Heart right ventricle (tissue), 16 donors: ENCODE measurements around the gene ZBTB5. TPM values are rescaled to one million over a fixed set of nuclear protein-coding genes. Genes with fewer than 3 reads are reported as not detected.

Experiments used
- ATAC-seq, 8 donors: fragments of 200-7000 bp; cut with Tn5 transposase; one replicate each; pipeline ENCODE4 v1.9.1; 2020; ENCODE audit warnings: mild to moderate bottlenecking in 8 of 8, moderate library complexity in 8 of 8, moderate number of reproducible peaks in 1 of 8
- DNase-seq, 2 donors: peaks; one replicate each; pipeline ENCODE4 v3.0.0-alpha.2; 2020
- H3K27ac ChIP-seq, 10 donors: fragments of 200-600 bp; sonication (generic) in 2 of 10; one replicate each; pipeline versions ENCODE4 v1.5.0 to v1.8.0; 2020 to 2022; ENCODE audit warnings: mild to moderate bottlenecking in 3 of 10
- H3K27me3 ChIP-seq, 7 donors: fragments of 200-600 bp; one replicate each; pipeline ENCODE4 v1.8.0; 2021 to 2022; ENCODE audit warnings: mild to moderate bottlenecking in 2 of 7
- H3K36me3 ChIP-seq, 9 donors: fragments of 200-600 bp; sonication (generic) in 1 of 9; one replicate each; pipeline versions ENCODE4 v1.5.0 to v1.8.0; 2020 to 2022; ENCODE audit warnings: mild to moderate bottlenecking in 2 of 9
- H3K4me1 ChIP-seq, 9 donors: fragments of 200-600 bp; sonication (generic) in 1 of 9; one replicate each; pipeline versions ENCODE4 v1.5.0 to v1.8.0; 2020 to 2022; ENCODE audit warnings: mild to moderate bottlenecking in 4 of 9
- H3K4me3 ChIP-seq, 10 donors: fragments of 200-600 bp; sonication (generic) in 2 of 10; one replicate each; pipeline versions ENCODE4 v1.5.0 to v1.8.0; 2020 to 2022; ENCODE audit warnings: mild to moderate bottlenecking in 7 of 10, moderate library complexity in 2 of 10
- H3K9me3 ChIP-seq, 11 donors: fragments of 200-600 bp in 10 of 11; sonication (generic) in 2 of 11; one replicate each; pipeline versions ENCODE4 v1.5.0 to v1.8.0; 2013 to 2022; ENCODE audit warnings: mild to moderate bottlenecking in 2 of 11, control low read depth in 1 of 11, moderate library complexity in 1 of 11
- WGBS, 2 donors: extraction: QIAGEN DNeasy Blood & Tissue Kit; methylation state at CpG; one replicate each; pipeline ENCODE4 v1.1.7; 2013; ENCODE audit warnings: inconsistent platforms in 1 of 2; 5-methylcytosine and 5-hydroxymethylcytosine counted together
- intact Hi-C, 10 donors: fragments of 100-400 bp; cut with DNase I; formaldehyde crosslinking; loops; one replicate each; pipeline versions ENCODE4 v1.11.1 to v1.14.2; 2022
- polyA plus RNA-seq, 2 donors: library from polyadenylated mRNA; stranded (reverse); fragments of 200-250 nt; gene quantifications; one replicate each; pipeline ENCODE4 v1.2.3, GENCODE V29; 2013
- total RNA-seq, 10 donors: library from RNA; stranded (reverse); fragmentation: NEBNext Ultra II Directional in 3 of 10; extraction: Animal tissue kit (Norgen Biotek cat#: 25700) in 3 of 10; gene quantifications; one replicate each; pipeline versions ENCODE4 v1.2.1 to v1.2.4, GENCODE V29; 2021 to 2023
- TF ChIP-seq, protein P1 (sequence below), 9 donors: fragments of 200-600 bp; sonication (generic) in 2 of 9; IDR thresholded peaks; one replicate each; pipeline versions ENCODE4 v1.5.0 to v1.8.0; 2021 to 2022; ENCODE audit warnings: antibody characterized with exemption in 9 of 9, mild to moderate bottlenecking in 5 of 9, moderate library complexity in 1 of 9
- donor health status: Arrhythmogenic right ventricular cardiomyopathy.
- donor health status: ischemic (EF 13 %, LVEDD 7.1; RV severe dilation, severe dysfunction).
- donor health status: healthy with polysubstance abuse.
- donor health status: DM: no; HTN: yes; CAD: no.
- donor health status: DM: no; HTN: no; CAD: no.
- donor health status: ischemic (EF 25% LVEDD 6.9; RV normal size, moderate dysfunction).
- donor health status: ischemic (EF 25% LVEDD 5.7; RV mildly dilated, moderate dysfunction).
- donor health status: healthy.
- donor health status: DM: yes; HTN: yes; CAD: no.
- donor health status: Ischemic cardiomyopathy.
- donor health status: ischemic (EF 35%, LVEDD 5.7; RV mildly dilated, moderate dysfunction).
- donor health status: nonischemic (EF 11% LVEDD 7.7; RV severe dilation, severe dysfunction).
- donor health status: DM: yes; HTN: yes; CAD: no.
- donor health status: PGD.
- donor health status: ischemic (EF 29% LVEDD 5.4; RV normal size, mild dysfunction).
- donor health status: nonischemic (EF 23%, LVEDD 6.1; RV moderate dilation, normal function).

Gene ZBTB5
- total and polyA plus RNA-seq, 12 donors = 2.1 to 7.5 (median 6.3) TPM

DNA sequence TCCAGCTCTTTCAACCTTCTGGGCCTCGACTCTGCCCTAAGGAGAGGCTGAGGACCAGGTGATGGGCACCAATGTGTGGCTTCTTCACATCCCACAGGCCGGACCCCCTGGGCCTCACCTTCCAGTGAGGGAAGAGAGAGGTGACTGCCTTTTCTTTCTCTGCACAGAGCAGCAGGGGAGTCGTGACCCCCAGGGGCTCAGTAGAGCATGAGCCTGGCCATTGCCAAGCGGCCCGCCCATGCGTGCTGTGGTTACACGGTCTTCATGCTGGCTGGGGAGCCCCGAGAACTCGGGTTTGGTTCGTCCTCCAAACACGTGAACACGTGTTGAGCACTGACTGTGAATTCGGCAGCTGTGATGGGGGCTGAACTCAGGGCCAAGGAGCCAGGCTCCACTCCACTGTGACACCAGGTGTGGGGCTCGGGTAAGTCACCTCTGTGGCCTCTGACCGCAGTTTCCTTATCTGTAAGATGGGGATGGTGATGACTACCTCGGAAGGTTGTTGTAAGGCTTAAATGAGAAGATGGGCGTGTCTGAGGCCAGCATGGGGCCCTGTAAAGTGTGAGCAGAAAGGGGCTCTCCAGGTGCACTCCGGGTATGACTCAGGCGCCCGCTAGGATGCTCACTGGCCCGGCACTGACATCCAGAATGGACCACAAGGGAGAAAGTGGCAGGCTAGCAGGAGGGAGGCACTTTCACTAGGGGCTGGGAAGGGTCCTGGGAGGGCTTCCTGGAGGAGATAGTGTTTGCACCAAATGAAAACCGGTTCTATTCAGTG, 56.1 kb downstream of the ZBTB5 start:
- H3K27me3 ChIP-seq = no peaks in the 10 kb centered on the region
- H3K4me3 ChIP-seq = no peak overlapping the region
- no peaks in the 10 kb centered on the region for H3K36me3 ChIP-seq
- H3K27ac ChIP-seq = no peak overlapping the region
- no peak for ATAC-seq
- no peak for DNase-seq
- no peaks in the 10 kb centered on the region for H3K9me3 ChIP-seq
- intact Hi-C loops = loop anchor here in 1 of 10 donors (10.0 kb wide), 1 partner anchor 74 kb away; no protein-coding TSS in a partner anchor
- TF ChIP-seq, protein P1, sequence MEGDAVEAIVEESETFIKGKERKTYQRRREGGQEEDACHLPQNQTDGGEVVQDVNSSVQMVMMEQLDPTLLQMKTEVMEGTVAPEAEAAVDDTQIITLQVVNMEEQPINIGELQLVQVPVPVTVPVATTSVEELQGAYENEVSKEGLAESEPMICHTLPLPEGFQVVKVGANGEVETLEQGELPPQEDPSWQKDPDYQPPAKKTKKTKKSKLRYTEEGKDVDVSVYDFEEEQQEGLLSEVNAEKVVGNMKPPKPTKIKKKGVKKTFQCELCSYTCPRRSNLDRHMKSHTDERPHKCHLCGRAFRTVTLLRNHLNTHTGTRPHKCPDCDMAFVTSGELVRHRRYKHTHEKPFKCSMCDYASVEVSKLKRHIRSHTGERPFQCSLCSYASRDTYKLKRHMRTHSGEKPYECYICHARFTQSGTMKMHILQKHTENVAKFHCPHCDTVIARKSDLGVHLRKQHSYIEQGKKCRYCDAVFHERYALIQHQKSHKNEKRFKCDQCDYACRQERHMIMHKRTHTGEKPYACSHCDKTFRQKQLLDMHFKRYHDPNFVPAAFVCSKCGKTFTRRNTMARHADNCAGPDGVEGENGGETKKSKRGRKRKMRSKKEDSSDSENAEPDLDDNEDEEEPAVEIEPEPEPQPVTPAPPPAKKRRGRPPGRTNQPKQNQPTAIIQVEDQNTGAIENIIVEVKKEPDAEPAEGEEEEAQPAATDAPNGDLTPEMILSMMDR (IDR thresholded peaks at IDR 0.05) = no peak
- WGBS, 2 donors = 88 to 93% methylated on average over 22 of the region's 22 CpGs
- H3K4me1 ChIP-seq = peaks cover 0 to 12% (median 0%) of the 10 kb centered on the region in 9 donors

DNA sequence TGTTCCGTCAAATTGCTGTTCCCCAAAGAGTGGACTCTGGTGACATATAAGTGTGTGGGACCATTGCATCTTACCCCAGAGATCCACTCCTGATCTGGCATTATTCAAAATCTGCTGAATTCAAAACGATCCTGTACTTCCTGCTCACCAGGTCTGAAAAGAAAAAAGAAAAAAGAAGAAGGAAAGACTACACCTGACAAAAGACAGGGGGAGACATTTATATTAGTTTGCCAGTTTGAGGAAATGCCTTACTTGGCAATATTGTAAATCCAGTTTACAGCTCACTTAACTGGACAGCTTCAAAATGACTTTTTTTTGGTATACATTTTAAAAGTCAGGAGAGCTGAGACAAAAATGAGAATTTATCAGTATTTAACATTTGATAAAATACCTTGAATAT, 57.8 kb downstream of the ZBTB5 start:
- DNase-seq (no peak), ATAC-seq (no peak)
- no peaks in the 10 kb centered on the region for H3K9me3 ChIP-seq
- TF ChIP-seq, protein P1 (IDR thresholded peaks at IDR 0.05) = no peak
- 68 to 73% methylated on average over 2 of the region's 2 CpGs for whole genome bisulfite sequencing, 2 donors
- no peaks in the 10 kb centered on the region for H3K27me3 ChIP-seq
- no peaks in the 10 kb centered on the region for H3K36me3 ChIP-seq
- H3K4me1 ChIP-seq = peaks cover 0 to 12% (median 0%) of the 10 kb centered on the region in 9 donors
- no peak overlapping the region for H3K27ac ChIP-seq
- intact Hi-C loops = loop anchor here in 1 of 10 donors (10.0 kb wide), 1 partner anchor 73 kb away; no protein-coding TSS in a partner anchor
- H3K4me3 ChIP-seq = no peak overlapping the region

DNA sequence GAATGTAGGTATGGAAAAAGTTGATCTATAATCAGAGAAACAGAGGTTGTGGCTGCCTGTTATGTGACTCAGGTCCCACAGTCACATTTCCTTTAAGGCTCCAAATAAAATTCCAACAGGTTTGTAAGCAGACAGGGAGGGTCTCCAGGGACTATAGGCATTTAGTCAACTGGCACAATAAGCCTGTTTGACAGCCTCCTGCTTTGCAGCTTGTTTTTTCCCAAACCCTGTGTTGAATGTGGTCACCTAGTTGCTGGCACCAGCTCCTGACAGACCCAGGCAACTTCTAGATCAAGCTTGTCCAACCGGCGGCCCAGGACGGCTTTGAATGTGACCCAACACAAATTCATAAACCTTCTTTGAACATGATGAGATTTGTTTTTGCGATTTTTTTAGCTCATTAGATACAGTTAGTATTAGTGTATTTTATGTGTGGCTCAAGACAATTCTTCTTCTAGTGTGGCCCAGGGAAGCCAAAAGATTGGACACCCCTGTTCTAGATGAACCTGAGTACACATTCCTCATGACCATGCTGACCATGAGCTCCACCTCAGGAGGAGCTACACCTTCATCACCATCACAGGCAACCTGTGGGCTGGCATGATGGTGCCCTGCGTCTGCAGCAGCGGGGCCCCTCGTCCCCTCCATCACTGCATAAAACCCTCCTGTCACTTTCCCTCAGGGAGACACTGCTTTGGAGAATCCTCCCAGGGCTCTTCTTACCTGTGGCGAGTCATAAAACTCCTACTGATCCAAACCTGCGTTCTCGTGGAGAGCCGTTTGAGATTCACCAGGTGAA, 58.4 kb downstream of the ZBTB5 start:
- intact Hi-C loops = loop anchor here in 1 of 10 donors (10.0 kb wide), 1 partner anchor 72 kb away; no protein-coding TSS in a partner anchor
- ATAC-seq (no peak), DNase-seq (no peak)
- H3K9me3 ChIP-seq = no peaks in the 10 kb centered on the region
- no peak overlapping the region for H3K4me3 ChIP-seq
- peaks cover 0 to 12% (median 0%) of the 10 kb centered on the region in 9 donors for H3K4me1 ChIP-seq
- 91 to 92% methylated on average over 11 of the region's 11 CpGs for WGBS, 2 donors
- no peaks in the 10 kb centered on the region for H3K27me3 ChIP-seq
- TF ChIP-seq, protein P1 (IDR thresholded peaks at IDR 0.05) = no peak
- peak overlapping the region in 3 of 10 donors; percentile 8 to 45 (median 13) for H3K27ac ChIP-seq
- H3K36me3 ChIP-seq = no peaks in the 10 kb centered on the region

DNA sequence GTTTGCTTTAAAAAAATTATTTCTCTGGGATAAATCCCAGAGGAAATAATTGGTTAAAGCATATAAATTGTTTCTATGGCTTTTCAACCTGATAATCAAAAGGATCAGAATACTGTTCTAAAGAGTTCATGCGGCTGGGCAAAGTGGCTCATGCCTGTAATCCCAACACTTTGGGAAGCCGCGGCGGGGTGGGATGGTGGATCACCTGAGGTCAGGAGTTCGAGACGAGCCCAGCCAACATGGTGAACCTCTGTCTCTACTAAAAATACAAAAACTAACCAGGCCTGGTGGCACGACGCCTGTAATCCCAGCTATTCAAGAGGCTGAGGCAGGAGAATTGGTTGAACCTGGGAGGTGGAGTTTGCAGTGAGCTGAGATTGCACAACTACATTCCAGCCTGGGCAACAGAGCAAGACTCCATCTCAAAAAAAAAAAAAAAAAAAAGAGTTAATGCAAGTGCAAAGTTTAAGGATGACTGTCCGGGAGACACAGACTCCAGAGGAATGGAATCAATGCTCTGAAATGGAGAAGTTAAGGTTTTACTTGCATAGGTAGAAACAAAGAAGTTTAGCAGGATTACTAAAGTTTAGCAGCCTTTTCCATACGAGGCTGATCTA, 59.4 kb downstream of the ZBTB5 start:
- no peak for DNase-seq
- no peaks in the 10 kb centered on the region for H3K27me3 ChIP-seq
- intact Hi-C loops = loop anchor here in 1 of 10 donors (10.0 kb wide), 1 partner anchor 71 kb away; no protein-coding TSS in a partner anchor
- H3K4me1 ChIP-seq = peaks cover 0 to 12% (median 0%) of the 10 kb centered on the region in 9 donors
- WGBS, 2 donors = 83 to 92% methylated on average over 10 of the region's 10 CpGs
- ATAC-seq = no peak
- H3K4me3 ChIP-seq = no peak overlapping the region
- H3K27ac ChIP-seq = peak overlapping the region in 4 of 10 donors; percentile 13 to 65 (median 44)
- TF ChIP-seq, protein P1 (IDR thresholded peaks at IDR 0.05) = no peak
- H3K9me3 ChIP-seq = no peaks in the 10 kb centered on the region
- H3K36me3 ChIP-seq = no peaks in the 10 kb centered on the region
